ENCODE results near the gene MCTP2. TPM values are rescaled to one million over a fixed set of nuclear protein-coding genes. Genes with fewer than 3 reads are reported as not detected.
"Not testable (repeated sequence)": the region's sequence is repeated elsewhere in the genome, so short reads cannot be mapped to it uniquely, and the experiment has no call there.

MCTP2 gene
- total RNA-seq, 4 donors from 2014 or later = 24.6 to 78.1 (median 40.3) TPM

- DNase-seq (ENCODE audit: low spot score) (no peak), ATAC-seq (ENCODE audit: low FRiP score) (no peak)
- no peak for TF ChIP-seq CTCF (IDR thresholded peaks at IDR 0.05)
These were observed 21.6 kb downstream of the MCTP2 start for GRCh38 chr15:94252906-94253491.

DNA sequence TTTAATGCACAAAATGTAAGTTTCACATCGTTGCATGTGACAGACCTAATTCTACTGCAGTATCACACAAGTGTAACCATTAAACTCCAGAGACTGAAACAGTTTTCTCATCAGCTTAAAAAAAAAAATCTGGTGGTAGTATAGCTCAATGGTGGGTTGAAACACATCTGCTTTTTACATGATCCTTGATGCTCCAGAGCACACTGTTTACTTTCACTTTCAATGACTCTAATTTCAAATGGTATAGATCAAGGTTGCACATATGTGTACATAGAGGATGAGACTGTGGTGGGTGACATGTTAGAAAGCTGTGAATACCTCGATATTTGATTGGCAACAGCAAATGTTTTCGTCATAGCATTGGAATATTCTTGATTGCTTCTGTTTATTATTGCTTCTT, 22.4 kb downstream of the MCTP2 start:
- ATAC-seq (ENCODE audit: low FRiP score) (no peak), DNase-seq (ENCODE audit: low spot score) (no peak)
- TF ChIP-seq CTCF (IDR thresholded peaks at IDR 0.05) = no peak

DNA sequence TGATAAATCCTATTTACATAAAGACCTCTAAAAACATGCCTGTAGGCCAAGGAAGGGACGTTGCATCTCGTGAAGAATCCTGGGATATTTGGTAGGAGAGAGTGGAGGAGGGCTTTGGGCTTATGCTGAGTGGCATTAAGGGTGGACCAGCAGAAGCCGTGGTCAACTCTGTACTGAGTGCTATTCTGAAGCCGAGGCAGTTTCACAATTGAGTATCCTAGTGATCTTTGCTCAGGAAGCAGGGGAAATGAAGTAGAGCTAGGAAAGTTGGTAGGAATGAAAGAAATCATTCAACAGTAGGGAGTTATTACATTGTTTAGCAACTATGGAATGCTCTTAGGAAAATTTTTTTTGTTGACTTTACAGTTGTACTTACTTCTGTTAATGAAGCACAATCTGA, 24.2 kb downstream of the MCTP2 start:
- ATAC-seq (ENCODE audit: low FRiP score) = no peak
- TF ChIP-seq CTCF (IDR thresholded peaks at IDR 0.05) = no peak
- DNase-seq (ENCODE audit: low spot score) = no peak

GRCh38 chr15:94256511-94256910, 25.1 kb downstream of the MCTP2 start:
- TF ChIP-seq CTCF (IDR thresholded peaks at IDR 0.05) = no peak
- no peak for DNase-seq (ENCODE audit: low spot score)
- no peak for ATAC-seq (ENCODE audit: low FRiP score)

DNA sequence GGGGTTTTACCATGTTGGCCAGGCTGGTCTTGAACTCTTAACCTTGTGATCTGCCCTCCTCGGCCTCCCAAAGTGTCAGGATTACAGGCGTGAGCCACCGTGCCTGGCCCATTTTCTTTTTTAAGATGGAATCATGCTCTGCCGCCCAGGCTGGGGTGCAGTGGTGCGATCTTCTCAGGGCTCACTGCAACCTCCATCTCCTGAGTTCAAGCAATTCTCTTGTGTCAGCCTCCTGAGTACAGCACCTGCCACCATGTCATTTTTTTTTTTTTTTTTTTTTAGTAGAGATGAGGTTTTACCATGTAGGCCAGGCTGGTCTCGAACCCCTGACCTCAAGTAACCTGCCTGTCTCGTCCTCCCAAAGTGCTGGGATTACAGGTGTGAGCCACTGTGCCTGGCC, 26.4 kb downstream of the MCTP2 start:
- not testable (repeated sequence) for ATAC-seq (ENCODE audit: low FRiP score); DNase-seq (ENCODE audit: low spot score)

DNA sequence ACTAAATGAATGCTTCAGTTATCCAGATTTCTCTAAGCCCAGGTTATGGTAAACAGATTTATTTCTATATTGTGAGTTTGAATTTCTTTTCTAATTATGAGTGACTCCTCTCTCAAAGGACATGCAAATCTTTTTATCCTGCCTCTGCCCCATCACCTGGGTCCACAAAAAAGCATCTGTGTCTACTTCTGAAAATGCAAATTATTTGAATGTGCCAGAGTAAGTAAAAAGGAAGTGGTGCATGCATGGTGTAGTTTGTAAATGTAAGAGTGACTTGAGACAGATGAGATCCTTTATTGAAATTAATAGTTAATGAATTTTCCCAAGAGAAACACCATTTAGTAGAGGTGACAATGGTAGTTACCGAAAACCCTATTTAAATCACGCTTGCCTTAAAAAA, 26.9 kb downstream of the MCTP2 start:
- DNase-seq (ENCODE audit: low spot score) = no peak
- TF ChIP-seq CTCF (IDR thresholded peaks at IDR 0.05) = no peak
- ATAC-seq (ENCODE audit: low FRiP score) = no peak

DNA sequence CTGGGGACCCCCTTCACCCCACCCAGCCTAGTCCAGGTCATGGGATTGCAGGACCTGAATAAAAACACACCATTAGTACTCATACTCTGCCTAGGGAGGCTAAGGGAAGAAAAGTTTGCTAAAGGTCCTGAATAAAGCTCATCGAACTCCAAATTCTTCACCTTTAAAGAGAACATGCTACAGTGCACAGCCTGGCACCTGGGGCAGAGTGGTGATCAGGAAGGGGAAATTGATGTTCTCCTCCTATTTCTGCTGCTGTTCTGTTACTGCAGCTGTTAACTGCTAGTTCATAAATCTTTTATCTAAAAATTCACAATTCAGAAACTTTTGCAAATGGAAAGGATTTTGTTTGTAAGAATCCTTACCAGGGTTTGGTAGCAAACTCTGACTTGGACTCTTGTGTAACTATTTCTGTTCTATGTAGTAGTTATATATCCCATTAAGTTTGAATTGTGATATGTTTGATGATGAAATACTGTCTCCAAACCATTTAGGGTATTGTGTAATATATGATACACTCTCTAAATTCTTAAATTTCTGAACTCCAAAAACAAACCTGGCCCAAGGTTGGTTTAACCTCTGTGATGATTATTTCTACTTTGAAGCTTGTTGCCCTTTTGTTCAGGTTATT, 27.9 kb downstream of the MCTP2 start:
- DNase-seq (ENCODE audit: low spot score) (no peak), ATAC-seq (ENCODE audit: low FRiP score) (peak; percentile 10)
- no peak for TF ChIP-seq CTCF (IDR thresholded peaks at IDR 0.05)
